Measurements from ENCODE around the gene UST. TPM values are rescaled to one million over a fixed set of nuclear protein-coding genes. Genes with fewer than 3 reads are reported as not detected.

Gene UST
- total and polyA plus RNA-seq, 4 donors: 0.24 to 2.7 (median 0.87) TPM

DNA sequence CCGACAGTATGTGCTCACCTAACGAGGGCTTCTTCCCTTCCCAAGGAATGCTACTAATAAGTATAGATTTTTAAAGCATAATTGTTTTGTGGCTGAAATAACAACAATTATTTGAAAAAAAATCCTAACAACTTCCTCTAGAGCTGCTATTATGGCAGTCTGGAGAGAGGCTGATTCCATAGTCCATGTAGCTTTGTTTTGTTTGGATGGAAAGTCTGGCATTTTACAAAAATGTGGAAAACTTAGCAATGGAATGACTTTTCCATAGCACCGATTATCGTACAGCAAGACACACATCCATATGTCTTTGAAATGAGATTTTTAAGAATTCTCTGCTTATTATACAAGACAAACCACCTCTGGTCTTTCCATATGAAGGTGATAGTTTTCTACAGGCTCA lies 318.3 kb downstream of the UST start (continued):
- no peak for TF ChIP-seq RAD21 (IDR thresholded peaks at IDR 0.05)
- TF ChIP-seq YY1 (IDR thresholded peaks at IDR 0.05): no peak
- no peak for TF ChIP-seq EGR1 (IDR thresholded peaks at IDR 0.05; ENCODE audit: low read depth in 2 of 2)
- TF ChIP-seq, protein P1, sequence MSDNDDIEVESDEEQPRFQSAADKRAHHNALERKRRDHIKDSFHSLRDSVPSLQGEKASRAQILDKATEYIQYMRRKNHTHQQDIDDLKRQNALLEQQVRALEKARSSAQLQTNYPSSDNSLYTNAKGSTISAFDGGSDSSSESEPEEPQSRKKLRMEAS (IDR thresholded peaks at IDR 0.05): no peak

DNA sequence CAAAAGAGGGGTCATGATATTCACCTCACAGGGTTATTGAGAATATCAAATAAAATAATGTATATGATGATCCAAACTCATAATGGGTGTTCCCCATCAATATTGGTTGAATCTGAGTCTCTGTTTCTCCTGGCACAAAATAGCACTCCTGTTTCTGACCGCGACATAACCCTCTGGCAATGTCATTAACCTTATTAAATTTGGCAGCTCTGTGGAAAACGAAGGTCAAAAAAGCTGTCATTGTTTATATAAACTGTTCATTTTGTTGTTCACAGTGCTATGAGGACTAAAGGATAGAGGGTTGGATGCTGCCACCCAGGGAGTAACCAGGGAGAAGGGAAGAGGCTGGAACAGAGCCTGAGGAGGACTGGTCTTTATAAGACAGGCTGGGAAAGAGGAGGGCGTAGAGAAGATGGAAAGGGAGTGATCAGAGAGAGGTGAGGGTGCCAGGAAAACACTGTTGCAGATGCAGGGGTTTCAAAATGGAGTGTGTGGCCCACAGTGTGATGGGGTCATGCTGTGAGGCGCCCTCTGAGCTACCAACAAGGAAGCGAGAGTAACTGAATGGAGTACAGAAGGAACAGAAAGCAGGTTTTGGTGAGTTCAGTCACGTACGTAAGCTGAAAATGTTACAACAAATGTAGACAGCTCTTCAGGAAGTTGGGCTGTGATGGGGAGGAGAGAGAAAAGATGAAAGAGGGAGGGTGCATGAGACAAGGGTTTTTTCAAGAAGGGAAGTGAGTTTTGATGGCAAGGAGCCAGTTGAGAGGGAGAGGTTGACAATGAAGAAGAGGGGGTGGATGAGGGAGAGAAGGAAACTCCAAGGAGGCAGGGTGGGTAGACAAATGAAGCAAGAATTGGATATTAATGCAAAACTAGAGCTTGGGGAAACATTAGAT lies 319.1 kb downstream of the UST start:
- 58% methylated on average over 8 of the region's 8 CpGs for WGBS
- peaks cover 0 to 24% (median 19%) of the 10 kb centered on the region in 4 donors for H3K4me1 ChIP-seq (ENCODE audit: control insufficient read depth in 4 of 4, insufficient read depth in 4 of 4, low read length in 3 of 4)
- no peak for DNase-seq (ENCODE audit: low spot score)
- peak overlapping the region; percentile 17 to 26 for H3K27ac ChIP-seq (ENCODE audit: low read depth in 1 of 2, low read length in 2 of 2)
- H3K4me3 ChIP-seq (ENCODE audit: low read depth in 1 of 3, low read length in 3 of 3): no peak overlapping the region
- no peak overlapping the region for H3K9ac ChIP-seq (ENCODE audit: low read depth in 1 of 2, low read length in 2 of 2)
- H3K9me3 ChIP-seq (ENCODE audit: control insufficient read depth in 4 of 4, low read length in 3 of 4): no peaks in the 10 kb centered on the region
- TF ChIP-seq RAD21 (IDR thresholded peaks at IDR 0.05): peak in 1 of 2 donors; percentile 31
- TF ChIP-seq NR2F2 (IDR thresholded peaks at IDR 0.05): peak; percentile 56
- peak in 1 of 2 donors; percentile 35 for TF ChIP-seq HNF4A (conservative IDR thresholded peaks at IDR 0.05)
- peak; percentile 79 to 83 for TF ChIP-seq RXRA (IDR thresholded peaks at IDR 0.05)
- no peak for TF ChIP-seq EGR1 (IDR thresholded peaks at IDR 0.05; ENCODE audit: low read depth in 2 of 2)
- no peak for TF ChIP-seq SP1 (IDR thresholded peaks at IDR 0.05)
- no peak for TF ChIP-seq TAF1 (conservative IDR thresholded peaks at IDR 0.05)
- TF ChIP-seq HNF4G (IDR thresholded peaks at IDR 0.05): no peak
- TF ChIP-seq, protein P2, sequence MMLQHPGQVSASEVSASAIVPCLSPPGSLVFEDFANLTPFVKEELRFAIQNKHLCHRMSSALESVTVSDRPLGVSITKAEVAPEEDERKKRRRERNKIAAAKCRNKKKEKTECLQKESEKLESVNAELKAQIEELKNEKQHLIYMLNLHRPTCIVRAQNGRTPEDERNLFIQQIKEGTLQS (IDR thresholded peaks at IDR 0.05): no peak
- peak; percentile 32 for TF ChIP-seq FOXA2 (IDR thresholded peaks at IDR 0.05)
- TF ChIP-seq, protein P3, sequence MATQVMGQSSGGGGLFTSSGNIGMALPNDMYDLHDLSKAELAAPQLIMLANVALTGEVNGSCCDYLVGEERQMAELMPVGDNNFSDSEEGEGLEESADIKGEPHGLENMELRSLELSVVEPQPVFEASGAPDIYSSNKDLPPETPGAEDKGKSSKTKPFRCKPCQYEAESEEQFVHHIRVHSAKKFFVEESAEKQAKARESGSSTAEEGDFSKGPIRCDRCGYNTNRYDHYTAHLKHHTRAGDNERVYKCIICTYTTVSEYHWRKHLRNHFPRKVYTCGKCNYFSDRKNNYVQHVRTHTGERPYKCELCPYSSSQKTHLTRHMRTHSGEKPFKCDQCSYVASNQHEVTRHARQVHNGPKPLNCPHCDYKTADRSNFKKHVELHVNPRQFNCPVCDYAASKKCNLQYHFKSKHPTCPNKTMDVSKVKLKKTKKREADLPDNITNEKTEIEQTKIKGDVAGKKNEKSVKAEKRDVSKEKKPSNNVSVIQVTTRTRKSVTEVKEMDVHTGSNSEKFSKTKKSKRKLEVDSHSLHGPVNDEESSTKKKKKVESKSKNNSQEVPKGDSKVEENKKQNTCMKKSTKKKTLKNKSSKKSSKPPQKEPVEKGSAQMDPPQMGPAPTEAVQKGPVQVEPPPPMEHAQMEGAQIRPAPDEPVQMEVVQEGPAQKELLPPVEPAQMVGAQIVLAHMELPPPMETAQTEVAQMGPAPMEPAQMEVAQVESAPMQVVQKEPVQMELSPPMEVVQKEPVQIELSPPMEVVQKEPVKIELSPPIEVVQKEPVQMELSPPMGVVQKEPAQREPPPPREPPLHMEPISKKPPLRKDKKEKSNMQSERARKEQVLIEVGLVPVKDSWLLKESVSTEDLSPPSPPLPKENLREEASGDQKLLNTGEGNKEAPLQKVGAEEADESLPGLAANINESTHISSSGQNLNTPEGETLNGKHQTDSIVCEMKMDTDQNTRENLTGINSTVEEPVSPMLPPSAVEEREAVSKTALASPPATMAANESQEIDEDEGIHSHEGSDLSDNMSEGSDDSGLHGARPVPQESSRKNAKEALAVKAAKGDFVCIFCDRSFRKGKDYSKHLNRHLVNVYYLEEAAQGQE (IDR thresholded peaks at IDR 0.05): no peak
- H3K36me3 ChIP-seq (ENCODE audit: control insufficient read depth in 4 of 4, insufficient read depth in 3 of 4, low read depth in 1 of 4, low read length in 3 of 4): no peaks in the 10 kb centered on the region
- H3K27me3 ChIP-seq (ENCODE audit: control insufficient read depth in 4 of 4, insufficient read depth in 4 of 4, low read length in 3 of 4): no peaks in the 10 kb centered on the region

DNA sequence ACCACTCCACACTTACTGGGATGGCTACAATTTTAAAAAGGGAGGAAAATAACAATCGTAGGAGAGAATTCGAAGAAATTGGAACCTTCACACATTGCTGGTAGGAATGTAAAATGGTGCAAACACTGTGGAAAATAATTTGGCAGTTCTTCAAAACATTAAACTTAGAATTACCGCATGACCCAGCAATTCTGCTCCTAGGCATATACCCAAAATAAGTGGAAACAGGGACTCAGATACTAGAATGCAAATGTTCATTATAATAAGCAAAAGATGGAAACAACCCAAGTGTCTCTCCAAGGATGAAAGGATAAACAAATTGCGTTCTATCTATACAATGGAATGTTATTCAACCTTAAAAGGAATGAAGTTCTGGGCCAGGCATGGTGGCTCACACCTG lies 325.2 kb downstream of the UST start:
- Histone ChIP-seq H3K36me3 (ENCODE audit: control insufficient read depth in 4 of 4, insufficient read depth in 3 of 4, low read depth in 1 of 4, low read length in 3 of 4) (no peaks in the 10 kb centered on the region), H3K4me3 (ENCODE audit: low read depth in 1 of 3, low read length in 3 of 3) (no peak overlapping the region), H3K27ac (ENCODE audit: low read depth in 1 of 2, low read length in 2 of 2) (no peak overlapping the region), H3K4me1 (ENCODE audit: control insufficient read depth in 4 of 4, insufficient read depth in 4 of 4, low read length in 3 of 4) (no peaks in the 10 kb centered on the region), H3K9ac (ENCODE audit: low read depth in 1 of 2, low read length in 2 of 2) (no peak overlapping the region), H3K9me3 (ENCODE audit: control insufficient read depth in 4 of 4, low read length in 3 of 4) (no peaks in the 10 kb centered on the region), H3K27me3 (ENCODE audit: control insufficient read depth in 4 of 4, insufficient read depth in 4 of 4, low read length in 3 of 4) (no peaks in the 10 kb centered on the region)
- WGBS: 99% methylated on average over 4 of the region's 4 CpGs
- DNase-seq (ENCODE audit: low spot score): no peak
- no peak for TF ChIP-seq NR2F2 (IDR thresholded peaks at IDR 0.05)
- TF ChIP-seq SP1 (IDR thresholded peaks at IDR 0.05): no peak
- TF ChIP-seq HNF4A (conservative IDR thresholded peaks at IDR 0.05): no peak
- no peak for TF ChIP-seq FOXA1 (IDR thresholded peaks at IDR 0.05)
- TF ChIP-seq RXRA (IDR thresholded peaks at IDR 0.05): no peak
- no peak for TF ChIP-seq FOXA2 (IDR thresholded peaks at IDR 0.05)
- no peak for TF ChIP-seq JUND (IDR thresholded peaks at IDR 0.05)
- no peak for TF ChIP-seq YY1 (IDR thresholded peaks at IDR 0.05)
- TF ChIP-seq EGR1 (IDR thresholded peaks at IDR 0.05; ENCODE audit: low read depth in 2 of 2): no peak
- TF ChIP-seq RAD21 (IDR thresholded peaks at IDR 0.05): no peak
- TF ChIP-seq, protein P4, sequence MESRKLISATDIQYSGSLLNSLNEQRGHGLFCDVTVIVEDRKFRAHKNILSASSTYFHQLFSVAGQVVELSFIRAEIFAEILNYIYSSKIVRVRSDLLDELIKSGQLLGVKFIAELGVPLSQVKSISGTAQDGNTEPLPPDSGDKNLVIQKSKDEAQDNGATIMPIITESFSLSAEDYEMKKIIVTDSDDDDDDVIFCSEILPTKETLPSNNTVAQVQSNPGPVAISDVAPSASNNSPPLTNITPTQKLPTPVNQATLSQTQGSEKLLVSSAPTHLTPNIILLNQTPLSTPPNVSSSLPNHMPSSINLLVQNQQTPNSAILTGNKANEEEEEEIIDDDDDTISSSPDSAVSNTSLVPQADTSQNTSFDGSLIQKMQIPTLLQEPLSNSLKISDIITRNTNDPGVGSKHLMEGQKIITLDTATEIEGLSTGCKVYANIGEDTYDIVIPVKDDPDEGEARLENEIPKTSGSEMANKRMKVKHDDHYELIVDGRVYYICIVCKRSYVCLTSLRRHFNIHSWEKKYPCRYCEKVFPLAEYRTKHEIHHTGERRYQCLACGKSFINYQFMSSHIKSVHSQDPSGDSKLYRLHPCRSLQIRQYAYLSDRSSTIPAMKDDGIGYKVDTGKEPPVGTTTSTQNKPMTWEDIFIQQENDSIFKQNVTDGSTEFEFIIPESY (IDR thresholded peaks at IDR 0.05): no peak
- TF ChIP-seq HNF4G (IDR thresholded peaks at IDR 0.05): no peak
- TF ChIP-seq GABPA (IDR thresholded peaks at IDR 0.05 in 1 of 2, conservative IDR thresholded peaks at IDR 0.05 in 1 of 2): no peak
- TF ChIP-seq, protein P3 (IDR thresholded peaks at IDR 0.05): no peak
- TF ChIP-seq, protein P1 (IDR thresholded peaks at IDR 0.05): no peak
